IPS-NIHi11 (cell line): ENCODE results near the gene LRP1B.
"Not testable (repeated sequence)": the region's sequence is repeated elsewhere in the genome, so short reads cannot be mapped to it uniquely, and the experiment has no call there.

Experiments used
- DNase-seq: peaks from one replicate; pipeline ENCODE4 v3.0.0; 2012; ENCODE audit warnings: mixed read lengths, low spot score

LRP1B gene

DNA sequence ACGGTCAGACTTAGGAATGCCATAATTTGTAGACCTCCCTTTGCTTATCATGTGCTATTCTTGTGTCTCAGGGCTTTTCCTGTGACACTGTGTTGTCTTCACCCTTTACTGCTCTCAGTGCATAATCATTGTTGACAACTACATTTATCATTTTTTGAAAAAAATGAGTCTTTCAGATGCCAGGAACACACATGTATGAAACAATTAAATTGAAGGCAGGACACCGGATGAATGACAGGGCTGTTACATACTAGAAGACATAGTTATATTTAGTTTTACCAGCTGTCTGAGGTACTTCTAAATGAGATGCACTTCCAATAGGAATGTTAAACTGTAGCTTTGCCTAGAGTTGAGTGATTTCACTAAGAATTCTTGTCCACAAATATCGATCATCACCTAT lies 243.5 kb downstream of the LRP1B start:
- DNase-seq, result no peak

DNA sequence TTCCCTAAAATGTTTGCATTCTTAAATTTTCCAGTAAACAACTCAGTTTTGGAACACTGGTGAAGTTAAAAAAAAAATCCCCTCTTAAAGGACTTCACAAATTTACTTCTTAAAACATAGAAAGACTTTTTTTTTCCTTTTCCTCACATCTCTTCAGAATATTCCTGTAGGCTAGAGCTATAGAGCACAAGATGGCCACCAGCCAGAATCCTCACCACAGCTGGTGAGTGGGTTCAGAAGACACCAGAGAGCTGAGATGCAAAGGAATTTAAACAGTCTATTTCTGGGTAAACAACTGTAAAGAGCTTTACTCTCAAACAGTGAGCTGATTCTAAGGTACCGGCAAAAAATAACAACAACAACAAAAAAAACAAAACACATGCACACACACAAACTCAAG lies 252.8 kb downstream of the LRP1B start:
- DNase-seq, result no peak

GRCh38 chr2:141871913-141872634 lies 258.7 kb downstream of the LRP1B start:
- DNase-seq, result no peak

DNA sequence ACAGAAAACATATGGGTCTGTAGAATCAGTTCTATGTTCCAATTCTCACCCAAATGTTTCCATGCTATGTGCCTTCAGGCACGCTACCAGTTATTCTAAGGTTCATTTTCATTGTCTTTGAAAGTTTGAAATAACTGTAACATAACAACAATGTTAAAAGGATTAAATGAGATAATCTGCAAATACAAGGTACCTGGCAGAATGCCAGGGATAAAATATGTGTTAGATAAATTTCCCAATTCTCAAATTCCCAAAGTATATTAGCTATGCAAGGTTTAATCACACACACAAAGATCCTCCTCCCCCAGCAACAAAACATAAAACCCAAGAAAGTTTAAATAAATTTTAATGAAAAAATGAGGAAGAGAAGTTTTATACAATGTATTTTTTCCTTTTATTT lies 261.2 kb downstream of the LRP1B start:
- DNase-seq, result no peak

- no peak for DNase-seq
These were observed 266.9 kb downstream of the LRP1B start for GRCh38 chr2:141863964-141864363.

GRCh38 chr2:141856215-141856919 lies 274.4 kb downstream of the LRP1B start:
- DNase-seq, result no peak

GRCh38 chr2:141848191-141848590 lies 282.6 kb downstream of the LRP1B start:
- no peak for DNase-seq

- DNase-seq, result no peak
These were observed 286.6 kb downstream of the LRP1B start for GRCh38 chr2:141844231-141844630.

DNA sequence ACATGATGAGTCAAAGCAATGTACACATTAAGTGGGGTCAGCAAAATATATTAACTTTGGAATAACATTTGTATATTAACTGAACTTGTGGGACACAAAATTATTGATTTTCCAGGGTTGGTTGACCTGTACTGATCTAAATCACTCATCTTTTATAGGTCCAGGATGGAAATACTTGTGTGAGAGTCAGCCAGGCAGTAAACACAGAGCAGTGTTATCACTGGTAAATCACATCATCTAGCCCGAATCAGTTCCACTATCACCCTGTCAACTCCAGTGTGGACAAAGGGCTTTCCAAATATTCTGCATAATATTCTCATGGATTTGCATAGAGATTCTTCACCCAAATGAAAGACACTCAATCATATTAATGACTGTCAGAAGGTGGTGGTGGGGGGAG lies 295.7 kb downstream of the LRP1B start:
- DNase-seq, result no peak

DNA sequence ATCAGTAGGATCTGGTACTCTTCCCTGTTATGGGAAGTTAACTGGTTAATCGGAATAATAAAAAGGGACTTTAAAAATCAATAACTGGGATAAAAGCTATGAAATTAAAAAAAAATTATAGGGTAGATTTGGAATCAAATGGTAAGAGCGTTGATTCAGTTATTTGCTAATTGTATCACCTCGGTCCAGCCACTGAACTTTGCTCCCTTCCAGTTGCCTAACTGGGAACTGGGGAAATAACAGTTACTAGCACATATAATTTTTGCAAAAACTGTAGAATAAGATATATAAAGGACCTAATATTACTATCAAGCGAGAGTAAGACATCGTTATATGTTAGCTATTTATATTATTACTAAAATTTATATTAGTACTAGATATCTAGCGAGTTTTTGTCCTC lies 302.1 kb downstream of the LRP1B start:
- no peak for DNase-seq

DNA sequence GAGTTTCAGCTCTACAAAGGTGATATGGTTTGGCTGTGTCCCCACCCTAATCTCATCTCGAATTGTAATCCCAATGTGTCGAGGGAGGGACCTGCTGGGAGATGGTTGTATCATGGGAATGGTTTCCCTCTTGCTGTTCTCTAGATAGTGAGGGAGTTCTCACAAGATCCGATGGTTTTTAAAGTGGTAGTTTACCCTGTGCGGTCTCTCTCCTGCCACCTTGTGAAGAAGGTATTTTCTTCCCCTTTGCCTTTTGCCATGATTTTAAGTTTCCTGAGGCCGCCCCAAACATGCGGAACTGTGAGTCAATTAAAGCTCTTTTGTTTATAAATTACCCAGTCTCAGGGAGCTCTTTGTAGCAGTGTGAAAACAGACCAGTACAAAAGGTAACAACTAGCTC lies 306.0 kb downstream of the LRP1B start:
- DNase-seq, result no peak

DNA sequence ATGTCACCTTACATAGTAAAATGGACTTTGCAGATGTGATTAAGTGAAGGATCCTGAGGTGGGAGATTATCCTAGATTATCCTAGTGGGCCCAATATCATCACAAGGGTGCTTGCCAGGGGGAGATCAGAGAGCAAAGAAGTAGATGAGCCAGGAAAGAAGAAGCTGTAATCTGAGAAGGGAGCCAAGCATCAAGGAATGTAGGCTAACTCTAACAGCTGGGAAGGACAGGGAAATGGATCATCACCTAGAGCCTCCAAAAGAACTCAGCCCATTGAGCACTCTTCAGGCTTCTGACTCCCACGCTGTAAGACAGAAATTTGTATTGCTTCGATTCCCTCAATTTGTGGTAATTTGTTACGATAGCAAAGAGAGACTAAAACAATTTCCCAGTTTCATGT lies 309.9 kb downstream of the LRP1B start:
- peak; percentile 8 for DNase-seq

- not testable (repeated sequence) for DNase-seq
These were observed 315.5 kb downstream of the LRP1B start for GRCh38 chr2:141815320-141815719.

DNA sequence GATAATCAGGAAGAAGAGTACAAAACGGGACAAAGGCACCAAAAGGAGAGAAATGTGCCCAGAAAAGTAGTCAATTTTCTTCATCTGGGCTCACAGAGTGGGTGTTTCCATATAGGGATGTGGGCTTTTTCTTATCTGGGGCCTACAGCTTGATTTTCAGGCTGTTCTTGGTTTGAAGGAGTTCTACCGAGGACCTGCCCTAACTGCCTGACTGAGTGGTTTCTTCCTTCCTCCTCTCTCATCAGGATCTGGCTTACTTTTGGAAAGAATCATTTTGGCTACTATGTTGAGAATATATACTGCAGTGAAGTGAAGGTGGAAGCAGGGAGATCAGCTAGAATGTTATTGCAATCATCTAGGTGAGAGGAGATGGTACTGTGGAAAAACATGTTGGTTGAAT lies 316.7 kb downstream of the LRP1B start:
- no peak for DNase-seq

DNA sequence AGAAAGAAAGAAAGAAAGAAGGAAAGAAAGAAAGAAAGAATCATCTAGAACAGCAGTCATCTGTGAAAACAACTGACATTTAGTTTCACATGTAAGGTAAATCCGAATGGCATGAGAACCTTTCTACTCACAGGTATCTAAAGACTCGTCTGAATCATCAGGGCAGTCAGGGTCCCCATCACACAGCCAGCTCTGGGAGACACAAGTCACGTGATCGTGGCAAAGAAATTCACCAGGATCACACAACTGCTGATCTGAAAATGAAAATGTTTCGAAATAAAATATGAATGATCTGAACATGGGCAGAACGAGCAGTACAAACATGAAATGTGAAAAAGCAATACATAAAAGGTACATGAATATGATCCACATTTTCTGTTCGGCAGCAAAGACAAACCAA lies 320.7 kb downstream of the LRP1B start:
- no peak for DNase-seq

- no peak for DNase-seq
These were observed 324.7 kb downstream of the LRP1B start for GRCh38 chr2:141806090-141806489.

GRCh38 chr2:141805302-141805701 lies 325.5 kb downstream of the LRP1B start:
- no peak for DNase-seq

GRCh38 chr2:141796449-141796848 lies 334.4 kb downstream of the LRP1B start:
- DNase-seq, result no peak

DNA sequence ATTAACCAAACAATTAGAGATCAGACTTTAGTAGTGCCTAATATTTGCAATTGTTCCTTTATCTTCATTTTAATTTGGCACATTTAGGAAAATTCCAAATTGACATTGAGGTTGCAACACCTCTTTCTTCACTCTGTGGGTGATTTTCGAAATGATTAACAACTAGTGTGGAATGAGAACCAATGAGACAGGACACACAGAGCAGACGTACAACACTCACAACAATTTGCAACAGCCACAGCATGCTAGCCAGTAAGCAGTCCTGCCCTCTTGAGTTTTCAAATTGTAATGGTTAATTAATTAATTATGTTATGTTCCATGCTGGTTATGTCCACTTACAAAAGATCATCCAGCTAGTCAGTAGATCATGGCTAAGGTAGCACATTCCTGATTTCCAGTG lies 339.3 kb downstream of the LRP1B start:
- no peak for DNase-seq

DNA sequence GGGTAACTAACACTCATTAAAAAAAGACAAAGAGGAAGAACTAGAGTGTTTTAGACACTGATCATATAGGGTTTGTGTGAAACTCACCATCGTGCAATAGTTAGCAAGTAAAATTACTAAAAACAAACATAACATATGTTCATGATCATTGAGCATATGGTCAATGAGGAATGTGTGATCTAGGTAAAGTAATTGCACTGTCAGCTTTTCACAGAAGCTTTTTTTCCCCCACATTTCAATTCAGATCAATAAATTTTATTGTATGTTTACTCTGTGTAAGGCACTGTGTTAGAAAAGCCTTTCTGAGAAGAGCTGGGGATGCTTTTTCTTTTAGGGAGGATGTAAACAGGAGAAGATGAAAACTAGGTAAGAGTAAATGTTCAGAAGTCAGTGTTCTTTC lies 348.2 kb downstream of the LRP1B start:
- no peak for DNase-seq

- DNase-seq, result no peak
These were observed 352.4 kb downstream of the LRP1B start for GRCh38 chr2:141778315-141778835.

GRCh38 chr2:141770530-141770929 lies 360.3 kb downstream of the LRP1B start:
- DNase-seq, result no peak

DNA sequence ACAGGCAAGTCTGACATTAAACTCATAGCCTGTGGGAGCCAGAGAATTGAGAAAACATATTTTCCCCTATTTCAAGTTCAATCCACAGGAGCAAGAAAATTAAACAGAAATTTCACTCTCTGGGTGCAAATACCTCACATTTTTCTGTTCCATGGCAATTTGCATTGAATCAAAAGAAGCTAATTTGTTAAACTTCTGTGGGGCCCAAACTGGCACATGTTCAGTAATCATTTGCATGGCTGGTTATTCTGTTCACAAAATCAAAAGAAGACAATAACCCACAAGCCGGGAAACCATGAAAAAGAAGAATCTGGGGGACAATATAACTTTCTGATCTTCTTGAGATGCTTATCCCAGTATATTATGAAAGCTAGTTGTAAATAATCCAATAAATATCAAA lies 363.1 kb downstream of the LRP1B start:
- DNase-seq, result no peak

DNA sequence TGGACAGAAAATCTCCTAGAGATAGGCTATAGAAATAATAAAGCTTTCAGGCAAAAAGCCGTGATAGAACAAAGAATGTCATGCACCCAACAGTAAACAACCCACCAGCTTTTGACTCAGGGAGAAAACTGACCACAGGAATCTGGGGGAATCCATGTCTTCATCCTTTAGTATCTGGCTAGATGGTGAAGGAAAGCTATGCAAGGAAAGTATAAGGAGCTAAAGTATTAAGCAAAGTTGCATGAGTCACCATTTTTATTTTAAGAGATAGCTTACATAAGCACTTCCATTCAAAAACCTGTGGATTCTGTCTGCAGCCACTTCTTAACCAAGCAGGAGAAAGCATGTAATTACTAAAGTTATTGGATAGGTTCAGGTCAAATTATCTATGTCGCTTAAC lies 363.8 kb downstream of the LRP1B start:
- DNase-seq, result no peak
